ENCODE results near the gene JAML. TPM values are rescaled to one million over a fixed set of nuclear protein-coding genes. Genes with fewer than 3 reads are reported as not detected.

JAML gene
- total and polyA plus RNA-seq, 2 of the 8 experiments (the other 6 are each of a cell fraction or from before 2014, with no cell fraction given), result 0.12 to 0.58 TPM

GRCh38 chr11:118171269-118172062, 53.3 kb downstream of the JAML start (continued):
- TF ChIP-seq SUZ12 (IDR thresholded peaks at IDR 0.05; ENCODE audit: low read length) (peak; percentile 73), SP2 (IDR thresholded peaks at IDR 0.05; ENCODE audit: low read length) (no peak), FOSL1 (IDR thresholded peaks at IDR 0.05; ENCODE audit: insufficient read depth, low read depth, low read length) (no peak), CTCF (IDR thresholded peaks at IDR 0.05; ENCODE audit: control extremely low read depth in 1 of 3, insufficient read depth in 1 of 3, low read depth in 1 of 3, low read length in 3 of 3) (peak; percentile 90 to 94 (median 90)), SAP30 (IDR thresholded peaks at IDR 0.05; ENCODE audit: insufficient read depth, insufficient replicate concordance, low read length) (no peak), NANOG (IDR thresholded peaks at IDR 0.05; ENCODE audit: insufficient read depth, low read depth, low read length, poor library complexity, severe bottlenecking) (no peak), RXRA (IDR thresholded peaks at IDR 0.05; ENCODE audit: insufficient read depth, low read depth, low read length) (peak; percentile 48; the same call in 1 of the 2 replicates), SP4 (IDR thresholded peaks at IDR 0.05; ENCODE audit: low read length) (no peak), CBX5 (IDR thresholded peaks at IDR 0.05; ENCODE audit: low read depth, low read length) (no peak), RAD21 (IDR thresholded peaks at IDR 0.05 in 1 of 2, conservative IDR thresholded peaks at IDR 0.05 in 1 of 2; ENCODE audit: low read depth in 2 of 2, low read length in 2 of 2) (peak; percentile 94 to 96)
- TF ChIP-seq, protein P1, sequence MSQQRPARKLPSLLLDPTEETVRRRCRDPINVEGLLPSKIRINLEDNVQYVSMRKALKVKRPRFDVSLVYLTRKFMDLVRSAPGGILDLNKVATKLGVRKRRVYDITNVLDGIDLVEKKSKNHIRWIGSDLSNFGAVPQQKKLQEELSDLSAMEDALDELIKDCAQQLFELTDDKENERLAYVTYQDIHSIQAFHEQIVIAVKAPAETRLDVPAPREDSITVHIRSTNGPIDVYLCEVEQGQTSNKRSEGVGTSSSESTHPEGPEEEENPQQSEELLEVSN (IDR thresholded peaks at IDR 0.05), result no peak

Data from H1 (cell line).